ENCODE results near the gene BCR.
"Not testable (repeated sequence)": the region's sequence is repeated elsewhere in the genome, so short reads cannot be mapped to it uniquely, and the experiment has no call there.

Gene BCR

GRCh38 chr22:23323960-23324688 is 143.8 kb downstream of the BCR start:
- DNase-seq: not testable (repeated sequence)

GRCh38 chr22:23325183-23325582 is 144.9 kb downstream of the BCR start:
- DNase-seq: no peak

GRCh38 chr22:23333822-23334221 is 153.5 kb downstream of the BCR start:
- DNase-seq: not testable (repeated sequence)

GRCh38 chr22:23337672-23338071 is 157.4 kb downstream of the BCR start:
- not testable (repeated sequence) for DNase-seq

DNA sequence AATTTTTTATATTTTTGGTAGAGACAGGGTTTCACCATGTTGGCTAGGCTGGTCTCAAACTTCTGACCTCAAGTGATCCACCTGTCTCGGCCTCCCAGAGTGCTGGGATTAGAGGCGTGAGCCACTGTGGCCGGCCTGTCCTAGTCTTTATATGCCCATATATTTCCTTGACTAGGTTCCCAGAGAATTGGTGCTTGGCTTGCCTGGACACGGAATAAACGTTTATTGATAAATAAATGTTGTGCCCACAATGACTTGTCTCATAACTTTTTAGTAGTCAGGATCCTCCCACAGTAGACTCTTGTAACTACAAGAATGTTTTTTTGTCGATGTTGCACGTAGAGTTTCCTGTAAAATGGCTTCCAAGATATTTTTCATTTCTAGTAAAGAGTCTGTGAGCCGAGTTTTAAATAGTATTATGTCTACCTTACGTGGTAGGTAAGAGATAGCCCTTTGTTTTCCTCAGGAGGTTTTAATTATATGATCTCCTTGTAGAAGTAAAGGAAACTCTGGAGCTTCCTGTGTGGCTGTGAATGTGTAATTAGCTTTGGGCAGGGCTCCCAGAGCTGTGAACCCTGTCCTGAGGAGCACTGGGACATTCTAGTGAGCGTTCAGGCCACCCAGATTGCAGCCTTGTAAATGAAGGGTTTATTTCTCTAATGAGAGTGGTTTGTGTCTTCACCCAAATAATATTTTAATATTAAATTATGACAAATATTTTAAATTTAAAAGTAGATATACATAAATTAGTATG is 161.8 kb downstream of the BCR start:
- DNase-seq: not testable (repeated sequence)

DNA sequence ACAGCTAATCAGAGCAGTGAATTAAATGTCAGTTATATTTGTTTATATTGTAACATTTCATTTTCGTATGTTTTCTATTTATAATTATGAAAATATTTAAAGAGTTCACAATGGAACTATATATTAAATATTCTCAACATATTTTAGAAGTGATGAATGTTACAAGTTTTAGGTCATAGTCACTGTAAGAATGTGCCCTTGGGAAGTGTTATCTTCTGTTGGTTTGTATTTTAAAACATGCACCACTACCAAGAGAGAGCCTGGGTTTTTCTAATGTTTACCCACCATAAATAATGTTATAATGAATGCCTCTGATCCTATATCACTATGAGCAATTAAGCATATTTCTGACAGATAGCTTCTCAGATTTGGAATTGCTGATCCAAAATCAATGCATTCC is 171.0 kb downstream of the BCR start:
- no peak for DNase-seq

- no peak for DNase-seq
Observed at GRCh38 chr22:23353004-23353403, 172.7 kb downstream of the BCR start.

DNA sequence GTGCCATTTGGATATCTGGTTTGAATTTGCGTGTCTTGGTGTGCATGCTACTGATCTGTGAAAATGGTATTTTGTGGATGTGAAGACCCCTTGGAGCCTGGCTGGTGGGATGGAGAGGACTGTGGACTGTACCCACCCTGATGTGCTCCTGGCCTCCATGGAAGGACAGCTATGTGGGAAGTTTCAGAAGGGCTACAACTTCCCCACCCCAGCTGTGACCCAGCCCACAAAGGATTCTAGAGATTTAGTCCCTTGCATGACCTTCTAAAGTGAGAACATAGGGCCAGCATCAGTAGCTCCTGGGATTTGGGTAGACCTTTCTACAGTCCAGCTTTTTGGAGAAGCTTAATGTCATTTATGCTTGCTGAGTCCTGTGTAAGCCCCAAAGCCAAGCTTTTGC is 173.4 kb downstream of the BCR start:
- no peak for DNase-seq

DNA sequence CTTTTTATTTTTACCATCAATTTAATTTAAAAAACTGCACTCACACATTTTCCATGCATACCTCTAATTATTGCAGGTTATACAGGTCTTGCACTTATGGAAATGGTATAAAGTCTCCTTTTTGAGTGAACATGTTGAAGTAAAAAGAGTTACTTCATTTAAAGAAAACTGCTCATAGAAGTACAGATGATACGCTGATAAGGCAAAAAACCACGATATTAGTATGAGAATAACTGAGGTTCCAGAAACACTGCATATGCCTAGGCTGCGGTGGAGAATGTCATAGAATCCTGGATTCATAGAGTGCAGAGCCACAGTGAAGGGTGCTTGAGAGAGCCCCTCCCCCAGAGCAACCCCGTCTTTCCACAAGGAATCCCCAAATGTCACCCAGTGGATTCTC is 175.8 kb downstream of the BCR start:
- no peak for DNase-seq

GRCh38 chr22:23357053-23357452 is 176.7 kb downstream of the BCR start:
- no peak for DNase-seq

GRCh38 chr22:23359583-23360123 is 179.3 kb downstream of the BCR start:
- no peak for DNase-seq

DNA sequence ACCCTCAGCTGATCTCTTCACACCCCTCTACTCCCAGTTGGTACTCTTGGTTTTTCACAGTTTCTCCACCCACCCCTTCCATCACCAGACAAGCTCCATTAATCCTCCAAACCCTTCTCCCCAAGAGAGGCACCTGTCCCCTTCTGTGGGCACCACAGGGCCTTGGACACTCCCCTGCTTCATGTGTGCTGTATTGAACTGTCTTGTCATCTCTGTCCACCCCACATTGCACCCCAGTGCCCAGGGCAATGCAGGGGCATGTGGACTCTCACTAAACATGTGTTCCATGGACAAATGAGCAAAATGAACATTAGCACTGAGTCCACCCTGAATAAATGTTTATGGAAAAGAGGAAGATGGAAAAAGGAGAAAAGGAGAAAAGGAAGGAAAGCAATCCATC is 181.4 kb downstream of the BCR start:
- no peak for DNase-seq

DNA sequence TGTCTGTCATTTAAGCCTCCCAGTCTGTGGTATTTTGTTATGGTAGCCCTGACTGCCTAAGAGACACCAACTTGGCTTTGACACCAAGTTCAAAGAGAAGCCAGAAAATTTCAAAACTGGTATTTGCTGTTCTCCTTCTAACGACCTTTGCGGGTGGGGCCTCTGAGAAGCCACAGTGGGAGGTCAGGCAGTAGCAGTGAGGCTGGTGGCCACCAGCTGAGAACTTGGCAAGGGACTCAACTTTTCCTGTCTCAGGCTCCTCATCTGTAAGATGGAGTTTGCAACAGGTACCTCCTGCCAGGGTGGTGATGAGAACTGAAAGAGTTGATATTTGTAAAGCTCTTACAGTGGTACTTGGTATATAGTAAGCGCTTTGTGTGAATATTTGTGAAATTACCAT is 183.4 kb downstream of the BCR start:
- no peak for DNase-seq

GRCh38 chr22:23364389-23364788 is 184.1 kb downstream of the BCR start:
- DNase-seq: no peak

DNA sequence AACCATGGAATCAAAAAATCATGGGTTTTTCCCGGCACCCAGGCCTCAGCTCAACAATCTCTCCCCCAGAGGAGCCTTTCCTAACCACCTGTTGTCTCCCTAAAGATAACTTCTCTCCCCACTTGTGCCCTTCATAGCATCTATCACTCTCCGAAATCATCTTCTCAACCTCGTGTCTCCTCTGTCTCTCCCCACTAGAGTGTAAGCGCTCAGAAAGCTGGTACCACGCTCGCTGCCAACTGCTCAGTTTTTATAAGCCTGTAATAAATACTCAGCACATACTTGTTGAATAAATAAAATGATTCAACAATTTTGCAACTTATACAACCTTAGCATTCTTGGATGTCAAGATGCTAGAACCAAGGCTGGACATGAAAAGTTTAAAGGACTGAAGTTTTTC is 185.2 kb downstream of the BCR start:
- no peak for DNase-seq

DNA sequence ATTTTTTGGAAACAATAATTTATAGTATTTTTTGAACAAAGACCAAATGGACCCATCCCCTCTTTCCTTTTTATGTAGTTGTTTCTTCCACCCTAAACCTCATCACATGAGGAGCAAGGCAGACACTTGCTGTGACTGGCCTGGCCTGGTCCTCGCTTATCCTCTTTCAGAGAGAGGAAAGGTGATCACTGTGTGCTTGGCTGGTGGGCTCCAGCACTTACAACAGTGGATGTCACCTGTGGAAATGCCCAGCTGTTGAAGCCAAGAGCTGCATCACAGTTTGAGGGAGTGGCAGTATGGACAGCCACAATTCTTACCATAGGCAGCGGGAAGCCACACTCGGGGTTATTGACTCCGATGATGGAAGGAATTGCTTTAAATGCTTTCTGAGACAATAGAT is 185.7 kb downstream of the BCR start:
- no peak for DNase-seq

GRCh38 chr22:23367196-23367595 is 186.9 kb downstream of the BCR start:
- not testable (repeated sequence) for DNase-seq
